Activated T-cell treated with anti-CD3 and anti-CD28 coated beads for 4 hours (primary cell): ENCODE data around the gene SCAMP4.
"Not testable (repeated sequence)": the region's sequence is repeated elsewhere in the genome, so short reads cannot be mapped to it uniquely, and the experiment has no call there.

Source experiments
- DNase-seq: peaks from one replicate; pipeline ENCODE4 v3.0.0-alpha.2; 2020

Gene SCAMP4

DNA sequence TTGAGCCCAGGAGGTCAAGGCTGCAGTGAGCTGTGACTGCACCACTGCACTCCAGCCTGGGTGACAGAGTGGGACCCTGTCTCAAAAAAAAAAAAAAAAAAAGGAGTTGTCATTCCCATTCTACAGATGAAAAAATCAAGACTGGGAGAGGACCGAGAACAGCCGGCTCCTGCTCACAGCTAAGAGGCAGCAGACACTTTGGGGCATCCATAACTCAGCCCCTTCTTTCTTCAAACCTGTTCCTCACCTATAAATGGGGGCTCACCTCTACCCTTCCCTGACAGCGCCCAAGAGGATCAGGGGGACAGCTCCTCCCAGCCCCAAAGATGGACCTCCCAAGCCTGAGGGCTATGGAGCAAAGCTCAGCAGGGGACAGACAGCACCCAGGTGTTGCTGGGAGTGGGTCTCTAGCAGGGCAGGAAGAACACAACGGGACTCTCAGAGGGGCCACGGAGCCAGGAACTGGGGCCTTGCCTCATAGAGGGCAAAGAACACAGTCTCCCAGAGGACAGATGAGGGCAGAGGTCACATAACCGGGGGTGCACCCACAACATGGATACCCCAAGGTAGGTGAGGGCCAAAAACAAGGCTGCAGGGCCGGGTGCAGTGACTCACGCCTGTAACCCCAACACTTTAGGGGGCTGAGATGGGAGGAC is 38.4 kb upstream of the SCAMP4 start:
- DNase-seq: no peak

- DNase-seq: no peak
These were observed 37.9 kb upstream of the SCAMP4 start for GRCh38 chr19:1867349-1867724.

DNA sequence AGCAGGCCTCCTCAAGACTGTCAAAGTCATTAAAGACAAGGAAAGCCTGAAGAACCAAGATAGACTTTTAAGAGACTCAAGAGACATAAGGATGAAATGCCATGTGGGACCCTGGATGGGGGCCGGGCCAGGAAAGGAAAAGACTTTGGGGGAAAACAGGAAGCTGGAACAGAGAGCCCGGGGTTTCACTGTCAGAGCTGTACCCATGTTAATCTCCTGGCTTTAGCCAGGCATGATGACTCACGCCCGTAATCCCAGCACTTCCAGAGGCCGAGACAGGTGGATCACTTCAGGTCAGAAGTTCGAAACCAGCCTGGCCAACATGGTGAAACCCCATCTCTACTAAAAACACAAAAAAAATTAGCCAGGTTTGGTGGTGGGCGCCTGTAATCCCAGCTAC is 36.2 kb upstream of the SCAMP4 start:
- DNase-seq: no peak

DNA sequence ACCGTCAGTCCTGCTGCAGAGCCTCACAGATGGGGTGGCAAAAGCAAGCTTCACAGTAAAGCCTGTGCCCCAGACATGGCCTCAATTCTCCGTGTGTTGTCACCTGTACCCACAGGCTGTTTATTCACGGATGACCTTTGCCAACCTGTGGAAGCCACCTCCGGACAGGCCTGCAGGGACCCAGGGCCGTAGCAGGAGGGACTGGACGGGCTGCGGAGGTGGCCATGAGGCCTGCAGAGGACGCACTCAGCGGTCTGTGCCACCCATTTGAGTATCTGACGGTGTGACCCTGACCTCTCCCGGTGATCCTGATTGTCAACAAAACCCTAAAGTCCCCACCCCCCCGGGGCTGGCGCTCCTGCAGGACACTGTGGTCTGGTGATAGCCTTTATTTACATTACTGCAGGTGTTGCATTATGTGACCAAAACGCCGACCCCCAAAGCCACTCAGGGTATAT is 34.0 kb upstream of the SCAMP4 start:
- no peak for DNase-seq

- no peak for DNase-seq
These were observed 33.6 kb upstream of the SCAMP4 start for GRCh38 chr19:1871630-1872029.

- DNase-seq: no peak
These were observed 32.2 kb upstream of the SCAMP4 start for GRCh38 chr19:1872807-1873523.

GRCh38 chr19:1873524-1874473 is 31.4 kb upstream of the SCAMP4 start:
- no peak for DNase-seq

DNA sequence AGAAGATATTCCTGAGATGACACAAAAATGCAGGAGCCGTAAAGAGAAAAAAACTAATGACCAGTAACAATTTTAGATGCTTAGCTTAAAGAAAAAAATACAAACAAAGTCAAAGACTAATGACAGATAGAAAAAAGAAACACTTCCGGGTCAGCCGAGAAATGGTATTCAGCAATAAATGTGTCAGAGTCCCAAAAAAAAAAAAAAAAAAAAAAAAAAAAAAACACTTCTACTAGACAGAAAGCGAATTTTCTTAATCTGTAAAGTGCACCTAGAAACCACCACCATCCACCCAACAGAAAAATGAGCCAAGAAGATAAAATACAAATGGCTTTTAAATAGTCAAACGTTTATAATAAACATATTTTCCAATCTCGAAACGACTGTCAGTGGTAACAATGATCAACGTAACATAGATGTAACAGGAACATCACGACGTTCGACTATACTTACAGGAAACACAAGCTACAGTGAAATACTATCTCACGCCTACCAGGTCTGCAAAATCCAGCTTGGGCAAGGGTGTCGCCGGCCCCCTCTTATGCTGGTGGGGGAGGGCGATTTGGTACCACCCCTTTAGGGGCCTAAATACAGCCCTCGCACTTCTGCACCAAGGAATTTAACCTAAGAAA is 30.5 kb upstream of the SCAMP4 start:
- no peak for DNase-seq

DNA sequence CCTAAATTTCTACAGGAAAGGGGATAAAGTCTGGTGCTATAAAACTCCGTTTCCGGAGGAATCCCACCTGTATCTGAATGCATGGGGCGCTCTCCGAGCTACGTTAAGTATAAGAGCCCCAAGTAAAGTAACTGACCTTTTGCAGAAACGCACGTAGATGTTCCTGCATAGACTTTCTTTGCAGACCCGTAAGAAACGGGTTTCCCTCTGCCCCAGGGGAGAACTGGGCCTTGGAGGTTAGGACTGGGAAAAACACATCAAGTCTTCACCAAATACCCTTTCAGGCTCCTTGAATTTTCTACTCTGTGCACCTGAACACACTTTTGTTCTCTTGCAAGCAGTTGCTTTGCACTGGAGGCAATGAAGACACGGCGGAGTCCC is 29.9 kb upstream of the SCAMP4 start:
- DNase-seq: not testable (repeated sequence)

- peak; percentile 76 for DNase-seq
These were observed 29.3 kb upstream of the SCAMP4 start for GRCh38 chr19:1875646-1876495.

- DNase-seq: not testable (repeated sequence)
These were observed 28.5 kb upstream of the SCAMP4 start for GRCh38 chr19:1876496-1877279.

DNA sequence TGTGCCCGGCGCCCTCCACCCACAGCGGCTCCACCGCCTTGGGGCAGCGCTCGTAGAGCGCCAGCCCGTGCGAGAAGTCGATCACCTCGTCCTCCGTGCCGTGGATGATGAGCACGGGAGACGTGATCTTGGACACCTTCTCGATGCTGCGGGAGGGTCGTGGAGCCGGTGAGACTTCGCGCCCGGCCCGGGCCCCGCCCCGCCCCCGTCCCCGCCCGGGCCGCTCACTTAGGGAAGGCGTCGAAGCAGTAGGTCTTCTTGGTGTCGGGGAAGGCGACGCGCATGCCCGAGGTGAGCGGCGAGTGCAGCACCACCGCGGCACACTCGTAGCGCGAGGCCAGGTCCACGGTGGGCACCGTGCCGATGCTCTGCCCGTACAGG is 27.9 kb upstream of the SCAMP4 start:
- not testable (repeated sequence) for DNase-seq

- not testable (repeated sequence) for DNase-seq
These were observed 26.6 kb upstream of the SCAMP4 start for GRCh38 chr19:1878583-1878982.

- not testable (repeated sequence) for DNase-seq
These were observed 25.2 kb upstream of the SCAMP4 start for GRCh38 chr19:1879982-1880381.

- DNase-seq: no peak
These were observed 24.4 kb upstream of the SCAMP4 start for GRCh38 chr19:1880611-1881392.

GRCh38 chr19:1881393-1882088 is 23.7 kb upstream of the SCAMP4 start:
- not testable (repeated sequence) for DNase-seq

DNA sequence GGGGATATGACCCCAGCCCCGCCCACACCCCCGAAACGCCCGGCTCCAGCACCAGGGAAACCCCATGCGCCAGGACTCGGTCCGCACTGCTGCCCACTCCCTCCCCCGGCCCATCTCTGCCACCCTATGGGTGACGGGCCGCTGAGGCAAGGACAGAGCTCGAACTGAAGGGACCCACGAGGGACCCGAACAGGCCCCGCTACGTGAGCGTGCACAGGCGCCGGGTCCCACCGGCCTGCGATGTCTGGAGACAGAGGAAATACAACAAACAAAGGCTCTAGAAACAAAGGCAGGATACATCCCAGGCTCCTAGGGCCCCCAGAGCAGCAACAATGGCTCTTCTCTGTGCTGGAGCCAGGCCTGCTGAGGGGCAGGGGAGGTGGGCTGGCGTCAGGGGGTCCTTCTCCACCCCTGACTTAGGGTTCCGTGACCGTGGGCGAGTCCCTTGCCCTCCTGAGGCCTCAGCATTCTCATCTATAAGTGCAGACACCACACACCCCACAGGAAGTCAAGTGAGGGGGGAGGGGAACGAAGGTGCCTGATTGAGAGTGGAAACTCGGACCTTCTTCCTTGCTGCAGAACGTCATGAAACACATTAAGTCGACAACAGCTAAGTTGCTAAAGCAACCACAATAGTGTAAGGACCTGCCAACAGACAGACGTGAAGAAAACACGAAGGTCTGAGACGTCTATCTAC is 23.0 kb upstream of the SCAMP4 start:
- DNase-seq: peak; percentile 53

DNA sequence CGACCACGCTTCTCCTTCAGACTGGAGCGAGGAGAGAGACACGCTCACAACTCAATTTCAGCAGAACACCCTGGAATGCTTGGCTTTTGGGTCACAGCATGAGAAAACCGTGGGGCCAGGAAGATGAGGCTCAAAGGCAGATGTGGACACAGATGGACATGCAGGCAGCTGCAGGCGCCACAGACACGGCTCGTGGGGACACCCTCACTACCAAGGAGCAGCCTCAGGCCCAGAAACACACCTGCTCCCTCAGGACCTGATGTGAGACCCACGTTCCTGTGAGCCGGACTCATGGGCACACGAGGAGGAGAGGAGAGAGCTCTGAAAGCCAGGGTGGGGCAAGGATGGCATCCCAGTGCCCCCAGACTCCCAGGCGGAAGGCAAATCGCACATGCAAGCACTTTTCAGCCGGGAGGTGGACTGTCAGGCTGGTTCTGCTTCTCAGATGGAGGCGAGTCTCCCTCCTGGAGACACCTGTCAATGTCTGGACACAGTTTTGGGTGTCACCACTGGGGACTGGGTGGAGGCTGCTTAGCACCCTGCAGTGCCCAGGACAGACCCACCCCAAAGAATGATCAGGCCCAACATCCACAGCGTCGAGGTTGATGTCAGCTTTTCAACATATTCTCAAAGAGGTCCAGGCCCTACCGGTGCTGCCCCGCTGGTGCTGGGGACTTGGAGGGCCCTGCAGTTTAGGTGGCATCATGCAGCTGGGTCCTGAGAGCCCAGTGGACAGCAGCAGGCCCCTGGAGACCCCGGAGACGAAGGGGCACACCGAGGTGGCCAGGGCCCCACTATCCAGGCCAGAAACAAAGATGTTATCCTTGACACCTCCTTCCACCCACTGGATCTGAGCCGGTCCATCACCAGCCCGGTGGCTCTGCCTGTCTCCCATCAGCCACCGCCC is 22.2 kb upstream of the SCAMP4 start:
- DNase-seq: no peak
